ENCODE data around the gene CEP20.

CEP20 gene

GRCh38 chr16:15866451-15866850 is 22.0 kb downstream of the CEP20 start:
- no peak for TF ChIP-seq CTCF (IDR thresholded peaks at IDR 0.05)

DNA sequence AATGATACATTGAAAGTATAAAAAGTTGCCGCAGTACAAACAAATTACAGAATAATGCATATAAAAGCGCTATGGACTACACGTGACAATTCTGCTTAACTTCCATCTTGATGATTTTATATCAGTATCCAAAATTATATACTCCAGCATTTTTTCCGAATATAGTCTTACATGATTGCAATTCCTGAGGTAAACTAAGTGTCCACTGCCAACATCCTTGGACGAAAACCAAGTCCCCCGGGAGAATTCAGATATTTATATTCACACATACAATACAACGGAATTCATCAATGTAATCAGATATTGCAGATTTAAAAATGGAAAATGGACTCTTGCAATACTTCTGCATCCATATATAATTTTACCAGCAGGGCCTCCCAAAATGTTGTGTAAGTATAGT is 22.7 kb downstream of the CEP20 start:
- TF ChIP-seq CTCF (IDR thresholded peaks at IDR 0.05), result no peak

DNA sequence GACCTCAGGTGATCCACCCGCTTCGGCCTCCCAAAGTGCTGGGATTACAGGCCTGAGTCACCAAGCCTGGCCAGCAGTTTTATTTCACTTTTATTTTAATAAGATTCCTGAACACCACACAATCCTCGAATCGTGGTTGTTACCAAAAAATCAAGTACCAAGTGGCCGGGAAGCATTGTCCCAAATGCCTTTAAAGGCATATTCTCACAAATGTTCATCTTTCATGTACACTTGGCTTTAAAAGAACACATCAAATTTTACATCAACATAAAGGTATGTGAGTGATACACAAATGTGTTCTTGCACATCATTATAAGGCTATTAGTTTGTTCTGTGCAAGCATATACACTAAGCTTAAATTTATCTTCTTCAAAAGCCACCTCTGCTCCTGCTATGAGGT is 23.5 kb downstream of the CEP20 start:
- no peak for TF ChIP-seq CTCF (IDR thresholded peaks at IDR 0.05)

GRCh38 chr16:15861996-15862395 is 26.4 kb downstream of the CEP20 start:
- no peak for TF ChIP-seq CTCF (IDR thresholded peaks at IDR 0.05)

DNA sequence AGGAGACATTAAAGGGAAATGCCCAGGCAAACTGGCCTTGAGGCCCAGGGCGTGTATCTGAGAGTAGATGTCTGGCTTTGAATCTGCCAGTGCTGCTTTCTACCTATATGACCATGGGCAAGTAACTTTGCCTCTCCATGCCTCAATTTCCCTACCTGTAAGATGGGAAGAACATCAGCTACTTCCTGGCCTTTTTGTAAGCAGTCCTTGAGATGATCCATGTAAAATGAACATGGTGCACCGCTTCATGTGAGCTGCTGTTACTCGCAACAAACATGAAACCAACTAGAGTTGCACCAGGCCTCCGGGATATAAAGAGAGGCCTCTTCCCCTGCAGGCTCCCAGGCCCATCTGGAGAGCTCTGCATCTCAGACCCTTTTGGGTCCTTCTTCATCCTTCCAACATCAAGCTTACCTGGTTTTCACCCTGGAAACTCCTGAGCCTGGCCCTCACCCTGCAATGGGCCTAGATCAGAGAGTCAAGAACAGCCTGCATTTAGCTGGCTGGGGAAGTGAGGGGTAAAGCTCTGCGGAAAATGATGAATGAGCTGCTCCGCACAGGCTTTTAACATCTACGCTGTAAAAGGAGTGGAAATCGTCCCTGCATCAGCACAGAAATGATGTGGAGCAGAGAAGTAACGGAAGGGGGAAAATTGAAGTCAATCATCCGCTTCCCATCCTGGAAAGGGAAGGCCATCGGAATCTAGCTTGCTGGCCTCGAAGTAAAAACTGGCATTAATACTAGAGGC is 29.3 kb downstream of the CEP20 start:
- TF ChIP-seq CTCF (IDR thresholded peaks at IDR 0.05), result no peak

GRCh38 chr16:15857724-15858560 is 30.5 kb downstream of the CEP20 start:
- TF ChIP-seq CTCF (IDR thresholded peaks at IDR 0.05), result no peak

GRCh38 chr16:15856901-15857698 is 31.3 kb downstream of the CEP20 start, which contains the start of gene MYH11:
TSS of gene MYH11 (minus strand) at chr16:15857028. CDS start at chr16:15838252, 18,776 bp downstream.
- TF ChIP-seq CTCF (IDR thresholded peaks at IDR 0.05), result no peak
